Measurements from ENCODE around the gene TAB2. TPM values are rescaled to one million over a fixed set of nuclear protein-coding genes. Genes with fewer than 3 reads are reported as not detected.

TAB2 gene
- total and polyA plus RNA-seq, 2 of the 8 experiments (the other 6 are each of a cell fraction or from before 2014, with no cell fraction given): 40.4 to 63.0 TPM

- FAIRE-seq (no peak), DNase-seq (ENCODE audit: low read depth in 1 of 2, low spot score in 2 of 2) (no peak)
- WGBS, 2 experiments (ENCODE audit: extremely low coverage in 1 of 2, insufficient coverage in 1 of 2, insufficient read length in 1 of 2, insufficient replicate concordance in 2 of 2, low coverage in 1 of 2, low lambda C conversion rate in 2 of 2, missing lambda C conversion rate in 1 of 2): 92% methylated on average over 4 of the region's 4 CpGs; no CpG with 5 or more reads in 1 of the 2 experiments
- no peak overlapping the region for H2BK12ac ChIP-seq (ENCODE audit: low read depth, low read length)
- no peaks in the 10 kb centered on the region for H3K27me3 ChIP-seq (replicated peaks in 1 of 4; ENCODE audit: control insufficient read depth in 3 of 4, extremely low read depth in 1 of 4, insufficient read depth in 3 of 4, low read length in 3 of 4)
- H3K79me2 ChIP-seq (ENCODE audit: control insufficient read depth in 1 of 2, insufficient read depth in 2 of 2, low read length in 2 of 2): no peaks in the 10 kb centered on the region
- no peak overlapping the region for H4K91ac ChIP-seq (replicated peaks; ENCODE audit: insufficient read length, low read length)
- no peak overlapping the region for H3K4me3 ChIP-seq (ENCODE audit: extremely low read depth in 1 of 4, insufficient read depth in 2 of 4, low read depth in 3 of 4, low read length in 4 of 4)
- H3K23ac ChIP-seq (ENCODE audit: insufficient read length): no peak overlapping the region
- no peak overlapping the region for H3K4ac ChIP-seq (replicated peaks; ENCODE audit: insufficient read length, low read depth, low read length)
- peaks cover 0 to 3% of the 10 kb centered on the region in 2 experiments; a peak in 1 of 4 replicates for H3K9me3 ChIP-seq (ENCODE audit: insufficient read depth in 2 of 2, low read depth in 1 of 2, low read length in 1 of 2)
- H3K4me1 ChIP-seq (replicated peaks in 1 of 4; ENCODE audit: control insufficient read depth in 3 of 4, insufficient read depth in 4 of 4, low read length in 3 of 4): no peaks in the 10 kb centered on the region
- H2AK5ac ChIP-seq (ENCODE audit: low read depth, low read length): no peak overlapping the region
- POLR2A ChIA-PET (ENCODE audit: partially characterized antibody): no interaction called here
- CTCF ChIA-PET (ENCODE audit: partially characterized antibody): no interaction called here
- H3K27ac ChIP-seq (ENCODE audit: low read depth, low read length): no peak overlapping the region
- H3K23me2 ChIP-seq (ENCODE audit: low read depth, low read length): no peaks in the 10 kb centered on the region; the same call in 1 of the 2 replicates
- no peak overlapping the region for H2BK5ac ChIP-seq (ENCODE audit: low read depth, low read length)
- H3K14ac ChIP-seq (ENCODE audit: insufficient read length): no peak overlapping the region
- no peaks in the 10 kb centered on the region for H3K79me1 ChIP-seq (ENCODE audit: low read depth, low read length)
- no peak overlapping the region for H3K9ac ChIP-seq (replicated peaks in 1 of 4; ENCODE audit: extremely low read depth in 1 of 4, low read depth in 3 of 4, low read length in 3 of 4)
- no peak overlapping the region for H3K18ac ChIP-seq (ENCODE audit: extremely low read depth, low read length)
- no peak overlapping the region for H4K8ac ChIP-seq (ENCODE audit: extremely low read depth, insufficient read depth, low read length)
- H2BK120ac ChIP-seq (replicated peaks; ENCODE audit: low read depth, low read length): no peak overlapping the region
- no peak overlapping the region for H2BK15ac ChIP-seq (ENCODE audit: low read length)
- H3K36me3 ChIP-seq (ENCODE audit: control insufficient read depth in 2 of 4, insufficient read depth in 4 of 4, low read length in 3 of 4): no peaks in the 10 kb centered on the region
- H3K4me2 ChIP-seq (ENCODE audit: insufficient read depth in 1 of 2, low read depth in 2 of 2, low read length in 2 of 2): no peak overlapping the region
- no peak overlapping the region for H3K56ac ChIP-seq (replicated peaks; ENCODE audit: insufficient read length, low read depth, low read length)
- no peak overlapping the region for H2AFZ ChIP-seq (ENCODE audit: low read length)
- no peak overlapping the region for H4K5ac ChIP-seq (ENCODE audit: insufficient read length, low read depth, low read length)
- H4K20me1 ChIP-seq (replicated peaks in 1 of 2; ENCODE audit: control insufficient read depth in 1 of 2, insufficient read depth in 2 of 2, low read length in 2 of 2): no peaks in the 10 kb centered on the region
- no peak overlapping the region for H2BK20ac ChIP-seq (ENCODE audit: low read length)
- TF ChIP-seq MAFK (IDR thresholded peaks at IDR 0.05; ENCODE audit: low read depth, low read length): no peak
These were observed 44.2 kb upstream of the TAB2 start for GRCh38 chr6:149273318-149273717.
